HCT116 (cell line): Measurements from ENCODE around the gene AVPR1B. TPM values are rescaled to one million over a fixed set of nuclear protein-coding genes. Genes with fewer than 3 reads are reported as not detected.

ENCODE experiments used
- ATAC-seq: fragments of 200-7000 bp; cut with Tn5 transposase; 2 replicates; pipeline ENCODE4 v1.9.1; 2020; ENCODE audit warnings: mild to moderate bottlenecking, moderate library complexity
- BruUV-seq: library from RNA; stranded (reverse); fragments of 400-500 nt; replicated peaks from 2 replicates; lab custom pipeline; 2021; lab: Mats Ljungman, UMichigan
- CTCF ChIA-PET: fragments of 300-600 bp; sonication (Branson Sonifier 250); formaldehyde crosslinking; loops from one replicate; lab custom pipeline; 2021; ENCODE audit warnings: antibody characterized with exemption; lab: Charles Lee
- POLR2A ChIA-PET: fragments of 300-600, 350-600 bp; sonication (Branson Sonifier 250); formaldehyde crosslinking; loops from one replicate; lab custom pipeline; 2021; ENCODE audit warnings: antibody characterized with exemption; lab: Charles Lee
- RAD21 ChIA-PET, 2 experiments: fragments of 300-600 bp; sonication (Branson Sonifier 250); formaldehyde crosslinking; loops; one replicate each; lab custom pipeline; 2023; ENCODE audit warnings: low total read pairs in 2 of 2; ENCODE audit not compliant: uncharacterized antibody in 2 of 2, unreplicated experiment in 2 of 2, low non-redundant PET in 1 of 2; lab: Charles Lee
- DNase-seq: peaks from one replicate; pipeline ENCODE4 v3.0.0-alpha.2; 2010; ENCODE audit warnings: low read depth, low spot score
- H2AFZ ChIP-seq: fragments of 200-600 bp; shearing (Covaris generic), sonication (generic); 2 replicates; pipeline ENCODE4 v1.6.1; 2017; ENCODE audit warnings: low read depth, mixed run types, mixed read lengths, antibody characterized with exemption, low read length; ENCODE audit not compliant: poor library complexity, severe bottlenecking
- H3K27ac ChIP-seq: 2 replicates; pipeline ENCODE4 v1.5.1; 2012; ENCODE audit warnings: low read depth, low read length
- H3K27me3 ChIP-seq: fragments of 200-600 bp; sonication (generic); 2 replicates; pipeline ENCODE4 v1.6.1; 2016; ENCODE audit warnings: mixed run types, low read length, mixed read lengths; ENCODE audit not compliant: insufficient read depth
- H3K36me3 ChIP-seq, 2 experiments: fragments of 200-500 bp in 1 of 2; fragments of 200-600 bp in 1 of 2; sonication (Bioruptor generic) in 1 of 2; sonication (generic) in 1 of 2; 2 replicates each; pipeline versions ENCODE4 v1.5.1 to v1.6.1; 2014 to 2016; ENCODE audit warnings: low read length in 2 of 2, inconsistent platforms in 1 of 2, mixed read lengths in 1 of 2, mixed run types in 1 of 2; ENCODE audit not compliant: insufficient read depth in 2 of 2, control insufficient read depth in 1 of 2
- H3K4me1 ChIP-seq, 2 experiments: fragments of 200-600 bp in 1 of 2; sonication (generic) in 1 of 2; 2 replicates each; pipeline versions ENCODE4 v1.5.1 to v1.6.1; 2012 to 2017; ENCODE audit warnings: low read length in 2 of 2, inconsistent platforms in 1 of 2, mild to moderate bottlenecking in 1 of 2, mixed read lengths in 1 of 2, mixed run types in 1 of 2, moderate library complexity in 1 of 2; ENCODE audit not compliant: insufficient read depth in 2 of 2, control insufficient read depth in 1 of 2
- H3K4me2 ChIP-seq: fragments of 200-600 bp; sonication (generic); 2 replicates; pipeline ENCODE4 v1.6.1; 2017; ENCODE audit warnings: mixed run types, low read length, mixed read lengths
- H3K4me3 ChIP-seq, 2 experiments: fragments of 200-600 bp in 1 of 2; sonication (generic) in 1 of 2; replicated peaks in 1 of 2; 2 replicates each; pipeline ENCODE4 v1.5.1; 2011 to 2016; ENCODE audit warnings: low read length in 2 of 2, control low read depth in 1 of 2, low read depth in 1 of 2, mild to moderate bottlenecking in 1 of 2, mixed read lengths in 1 of 2, mixed run types in 1 of 2
- H3K79me2 ChIP-seq: fragments of 200-600 bp; sonication (generic); 2 replicates; pipeline ENCODE4 v1.6.1; 2017; ENCODE audit warnings: mild to moderate bottlenecking, mixed run types, low read length, moderate library complexity, mixed read lengths; ENCODE audit not compliant: insufficient read depth
- H3K9ac ChIP-seq: fragments of 200-600 bp; sonication (generic); 2 replicates; pipeline ENCODE4 v1.6.1; 2016; ENCODE audit warnings: low read length, mixed read lengths
- H3K9me2 ChIP-seq: fragments of 200-600 bp; sonication (generic), shearing (Covaris generic); 2 replicates; pipeline ENCODE4 v1.6.1; 2017; ENCODE audit warnings: mixed run types, mild to moderate bottlenecking, moderate library complexity; ENCODE audit not compliant: insufficient read depth
- H3K9me3 ChIP-seq, 2 experiments: fragments of 200-500 bp in 1 of 2; fragments of 200-600 bp in 1 of 2; sonication (Bioruptor generic) in 1 of 2; sonication (generic) in 1 of 2; 2 replicates each; pipeline ENCODE4 v1.6.1; 2014 to 2017; ENCODE audit warnings: low read length in 2 of 2, mixed read lengths in 2 of 2, inconsistent platforms in 1 of 2, low read depth in 1 of 2, mild to moderate bottlenecking in 1 of 2, mixed run types in 1 of 2, moderate library complexity in 1 of 2; ENCODE audit not compliant: control insufficient read depth in 1 of 2, insufficient read depth in 1 of 2
- H4K20me1 ChIP-seq: fragments of 200-600 bp; sonication (generic), shearing (Covaris generic); 2 replicates; pipeline ENCODE4 v1.6.1; 2017; ENCODE audit warnings: mixed run types, mild to moderate bottlenecking, moderate library complexity; ENCODE audit not compliant: insufficient read depth
- ATF3 ChIP-seq: IDR thresholded peaks from 2 replicates; pipeline ENCODE4 v1.6.1; 2012
- CBX3 ChIP-seq: IDR thresholded peaks from 2 replicates; pipeline ENCODE4 v1.6.1; 2012; ENCODE audit warnings: low read depth
- CEBPB ChIP-seq: IDR thresholded peaks from 2 replicates; pipeline ENCODE4 v1.6.1; 2012; ENCODE audit warnings: low read depth
- CTCF ChIP-seq, 3 experiments: fragments of 200-600 bp in 1 of 3; sonication (generic) in 1 of 3; IDR thresholded peaks in 2 of 3; conservative IDR thresholded peaks in 1 of 3; 2 replicates each; pipeline ENCODE4 v1.5.1; 2012 to 2017; ENCODE audit warnings: low read depth in 2 of 3, low read length in 2 of 3, antibody characterized with exemption in 1 of 3, borderline replicate concordance in 1 of 3, control low read depth in 1 of 3, mild to moderate bottlenecking in 1 of 3, mixed read lengths in 1 of 3, mixed run types in 1 of 3, moderate library complexity in 1 of 3; ENCODE audit not compliant: insufficient read depth in 1 of 3
- EGR1 ChIP-seq: IDR thresholded peaks from 2 replicates; pipeline ENCODE4 v1.6.1; 2012; ENCODE audit warnings: low read depth
- EZH2 ChIP-seq: fragments of 200-600 bp; sonication (generic); IDR thresholded peaks from 2 replicates; pipeline ENCODE4 v1.6.1; 2017; ENCODE audit warnings: antibody characterized with exemption, mixed run types
- EZH2phosphoT487 ChIP-seq: fragments of 200-600 bp; IDR thresholded peaks from 2 replicates; pipeline ENCODE4 v1.6.1; 2018; ENCODE audit warnings: antibody characterized with exemption, borderline replicate concordance
- FOSL1 ChIP-seq: IDR thresholded peaks from 2 replicates; pipeline ENCODE4 v1.6.1; 2012; ENCODE audit warnings: low read depth
- JUND ChIP-seq: IDR thresholded peaks from 2 replicates; pipeline ENCODE4 v1.6.1; 2012
- MAX ChIP-seq: IDR thresholded peaks from 2 replicates; pipeline ENCODE4 v1.6.1; 2012
- POLR2AphosphoS5 ChIP-seq: IDR thresholded peaks from 2 replicates; pipeline ENCODE4 v1.6.1; 2011; ENCODE audit warnings: mild to moderate bottlenecking, low read depth, low read length, moderate library complexity
- RAD21 ChIP-seq: IDR thresholded peaks from 2 replicates; pipeline ENCODE4 v1.6.1; 2012; ENCODE audit warnings: low read depth, mild to moderate bottlenecking
- SP1 ChIP-seq: IDR thresholded peaks from 2 replicates; pipeline ENCODE4 v1.6.1; 2012; ENCODE audit warnings: low read depth
- SRF ChIP-seq: IDR thresholded peaks from 2 replicates; pipeline ENCODE4 v1.6.1; 2012; ENCODE audit warnings: low read depth
- TCF7L2 ChIP-seq: IDR thresholded peaks from 2 replicates; pipeline ENCODE4 v1.7.0; 2011; ENCODE audit warnings: borderline replicate concordance, inconsistent platforms; ENCODE audit not compliant: insufficient read depth, insufficient read length; ENCODE audit errors: extremely low read depth
- ZFX ChIP-seq: fragments of 450-650 bp; IDR thresholded peaks from 2 replicates; pipeline ENCODE4 v1.6.1; 2017
- intact Hi-C: fragments of 100-400 bp; cut with micrococcal nuclease; formaldehyde crosslinking; loops from 2 replicates; pipeline ENCODE4 v1.10.0; 2022
- total RNA-seq: library from RNA; stranded (reverse); gene quantifications from one replicate; pipeline ENCODE4 v1.2.1, GENCODE V29; 2021; ENCODE audit not compliant: unreplicated experiment

Gene AVPR1B
- total RNA-seq, 1 experiment from 2014 or later, result not detected

- CTCF ChIA-PET, result interaction anchor here (3.0 kb wide), 1 partner anchor 117 kb away, joined by 16 read pairs; no protein-coding TSS in a partner anchor
- peaks cover 5% of the 10 kb centered on the region; the same call in 1 of the 2 replicates for H3K27me3 ChIP-seq
- POLR2A ChIA-PET, result no interaction called here
- H3K79me2 ChIP-seq, result no peaks in the 10 kb centered on the region
- no peaks in the 10 kb centered on the region for H3K9me3 ChIP-seq
- ATAC-seq (no peak), DNase-seq (no peak)
- intact Hi-C loops, result no loop called here
- RAD21 ChIA-PET, result no interaction called here
- H3K4me3 ChIP-seq, result no peak overlapping the region
- H3K9ac ChIP-seq, result no peak overlapping the region
- no peak overlapping the region for H3K27ac ChIP-seq
- no peak overlapping the region for H3K4me2 ChIP-seq
- no TSS peak for BruUV-seq
- no peak overlapping the region for H2AFZ ChIP-seq
- H4K20me1 ChIP-seq, result no peaks in the 10 kb centered on the region
- H3K4me1 ChIP-seq, result no peaks in the 10 kb centered on the region
- no peak for TF ChIP-seq MAX
- TF ChIP-seq, all 23 proteins: peak for 0
- Histone ChIP-seq H3K36me3 (no peaks in the 10 kb centered on the region), H3K9me2 (no peaks in the 10 kb centered on the region)
Measured at GRCh38 chr1:206101351-206102045, 15.7 kb downstream of the AVPR1B start.

- RAD21 ChIA-PET, result no interaction called here
- BruUV-seq, result no TSS peak
- TF ChIP-seq POLR2AphosphoS5 (no peak), ZFX (no peak), JUND (no peak), SRF (no peak), MAX (no peak), FOSL1 (no peak), TCF7L2 (no peak), EGR1 (no peak), CBX3 (no peak), CEBPB (no peak), RAD21 (no peak), SP1 (no peak), EZH2 (no peak), CTCF (IDR thresholded peaks at IDR 0.05 in 2 of 3, conservative IDR thresholded peaks at IDR 0.05 in 1 of 3; ENCODE audit: borderline replicate concordance in 1 of 3, insufficient read depth in 1 of 3, low read depth in 2 of 3, low read length in 2 of 3) (no peak), EZH2phosphoT487 (no peak), ATF3 (no peak)
Measured at GRCh38 chr1:206100226-206100815, 16.9 kb downstream of the AVPR1B start.

More at GRCh38 chr1:206100226-206100815, 16.9 kb downstream of the AVPR1B start:
- POLR2A ChIA-PET, result no interaction called here
- Histone ChIP-seq H3K79me2 (no peaks in the 10 kb centered on the region), H3K4me2 (no peak overlapping the region), H3K27ac (no peak overlapping the region), H4K20me1 (no peaks in the 10 kb centered on the region), H3K9me2 (no peaks in the 10 kb centered on the region), H3K27me3 (peaks cover 5% of the 10 kb centered on the region; the same call in 1 of the 2 replicates), H3K4me1 (no peaks in the 10 kb centered on the region), H3K36me3 (no peaks in the 10 kb centered on the region), H3K9ac (no peak overlapping the region), H3K9me3 (no peaks in the 10 kb centered on the region), H3K4me3 (no peak overlapping the region), H2AFZ (no peak overlapping the region)
- ATAC-seq, result no peak
- intact Hi-C loops, result no loop called here
- DNase-seq, result no peak
- CTCF ChIA-PET, result no interaction called here
